Measurements from ENCODE around the gene FER.
"Not testable (repeated sequence)": the region's sequence is repeated elsewhere in the genome, so short reads cannot be mapped to it uniquely, and the experiment has no call there.

Gene FER

GRCh38 chr5:109027983-109028607 is 280.4 kb downstream of the FER start:
- no peak for DNase-seq (ENCODE audit: low read depth in 1 of 2, low spot score in 1 of 2)
- no peak for TF ChIP-seq JUND (IDR thresholded peaks at IDR 0.05; ENCODE audit: low read depth)
- in situ Hi-C loops (cut with HindIII; ENCODE audit: low pct_unique_long_range_greater_than_20kb, low sequenced_read_pairs), result no loop called here

DNA sequence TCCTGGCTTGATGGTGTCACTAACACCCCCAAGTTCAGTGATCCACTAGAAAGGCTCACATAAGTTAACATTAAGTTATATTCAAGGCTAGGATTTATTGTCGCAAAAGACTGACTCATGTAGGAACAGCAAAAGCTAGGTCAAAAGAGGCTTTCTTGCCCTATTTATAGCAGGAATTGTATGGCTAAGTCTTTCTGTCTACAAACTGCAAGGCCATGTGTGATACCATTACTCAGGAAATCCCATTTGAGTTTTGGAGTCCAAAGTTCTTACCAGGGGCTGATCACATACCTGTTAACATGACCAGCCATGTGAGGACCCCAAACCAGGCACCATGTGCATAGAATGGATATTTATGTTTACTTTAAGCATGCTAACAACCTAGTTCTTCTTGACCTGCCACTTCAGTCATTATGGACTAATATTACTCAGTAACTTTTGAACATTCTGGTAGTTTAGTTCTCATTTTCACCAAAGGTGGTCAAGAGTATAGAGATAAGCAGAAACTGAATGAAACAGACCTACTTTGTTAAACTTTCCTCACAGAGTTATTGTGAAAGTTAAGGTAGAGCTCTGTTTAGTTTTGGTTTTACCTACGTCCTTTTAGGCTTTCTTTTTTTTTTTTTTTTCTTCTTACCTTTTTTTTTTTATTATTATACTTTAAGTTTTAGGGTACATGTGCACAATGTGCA is 281.1 kb downstream of the FER start:
- in situ Hi-C loops (cut with HindIII; ENCODE audit: low pct_unique_long_range_greater_than_20kb, low sequenced_read_pairs), result no loop called here
- TF ChIP-seq JUND (IDR thresholded peaks at IDR 0.05; ENCODE audit: low read depth), result no peak
- no peak for DNase-seq (ENCODE audit: low read depth in 1 of 2, low spot score in 1 of 2)

DNA sequence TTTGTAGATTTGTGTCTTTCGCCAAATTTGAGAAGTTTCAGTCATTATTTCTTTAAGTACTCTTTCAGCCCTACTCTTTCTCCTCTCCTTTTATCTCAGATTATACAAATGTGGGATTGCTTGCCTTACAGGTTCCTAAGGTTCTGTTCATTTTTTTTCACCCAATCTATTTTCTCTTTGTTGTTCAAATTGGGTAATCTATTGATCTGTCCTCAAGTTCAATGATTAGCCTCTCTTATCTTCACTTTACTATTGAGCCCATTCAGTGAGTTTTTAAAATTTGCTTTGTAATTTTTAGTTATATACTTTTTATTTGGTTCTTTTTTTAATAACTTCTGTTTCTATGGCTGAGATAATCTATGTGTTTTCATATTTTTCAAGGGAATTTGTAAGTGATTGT is 282.1 kb downstream of the FER start:
- no peak for TF ChIP-seq JUND (IDR thresholded peaks at IDR 0.05; ENCODE audit: low read depth)
- in situ Hi-C loops (cut with HindIII; ENCODE audit: low pct_unique_long_range_greater_than_20kb, low sequenced_read_pairs), result no loop called here
- DNase-seq (ENCODE audit: low read depth in 1 of 2, low spot score in 1 of 2), result no peak

DNA sequence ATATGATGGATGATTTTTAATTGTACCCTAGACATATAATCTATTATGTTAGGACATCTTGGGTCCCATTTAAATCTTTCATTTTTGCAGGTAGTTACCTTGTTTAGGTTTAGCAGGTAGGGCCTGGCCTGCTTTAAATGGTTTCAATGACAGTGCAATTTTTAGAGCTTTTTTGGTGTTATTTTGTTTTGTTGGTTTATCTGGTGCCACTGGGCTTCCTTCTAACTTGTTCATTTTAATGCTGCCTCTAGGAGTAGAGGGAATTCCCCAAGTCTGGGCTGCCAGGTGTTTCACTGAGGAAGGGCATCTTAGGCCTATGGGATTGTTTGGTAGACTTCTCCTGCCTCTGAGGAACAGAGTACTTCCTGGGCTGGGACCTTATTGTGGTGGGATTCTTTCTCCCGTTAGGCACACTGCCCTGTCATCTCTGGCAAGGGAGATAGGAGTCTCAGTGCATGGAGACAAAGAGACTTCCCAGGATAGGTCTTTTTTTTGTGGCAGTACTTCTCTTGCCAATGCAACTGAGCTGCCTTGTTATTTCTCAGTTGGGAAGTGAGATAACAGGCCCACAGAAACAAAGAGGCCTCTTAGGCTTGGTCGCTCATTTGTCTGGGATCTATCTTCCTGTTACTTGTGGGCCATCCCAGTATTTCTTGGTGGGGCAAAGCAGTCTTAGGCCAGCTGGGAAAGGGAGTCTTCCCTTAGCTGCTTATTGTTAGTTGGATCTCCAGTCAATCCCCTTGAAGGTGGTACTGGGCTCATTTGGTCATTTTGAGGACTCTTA is 282.9 kb downstream of the FER start:
- no peak for DNase-seq (ENCODE audit: low read depth in 1 of 2, low spot score in 1 of 2)
- no peak for TF ChIP-seq JUND (IDR thresholded peaks at IDR 0.05; ENCODE audit: low read depth)
- in situ Hi-C loops (cut with HindIII; ENCODE audit: low pct_unique_long_range_greater_than_20kb, low sequenced_read_pairs), result no loop called here

GRCh38 chr5:109034306-109034705 is 286.6 kb downstream of the FER start:
- DNase-seq (ENCODE audit: low read depth in 1 of 2, low spot score in 1 of 2), result no peak
- in situ Hi-C loops (cut with HindIII; ENCODE audit: low pct_unique_long_range_greater_than_20kb, low sequenced_read_pairs), result no loop called here
- TF ChIP-seq JUND (IDR thresholded peaks at IDR 0.05; ENCODE audit: low read depth), result no peak

- DNase-seq (ENCODE audit: low read depth in 1 of 2, low spot score in 1 of 2), result no peak
- in situ Hi-C loops (cut with HindIII; ENCODE audit: low pct_unique_long_range_greater_than_20kb, low sequenced_read_pairs), result no loop called here
- no peak for TF ChIP-seq JUND (IDR thresholded peaks at IDR 0.05; ENCODE audit: low read depth)
Measured at GRCh38 chr5:109035436-109035835, 287.7 kb downstream of the FER start.

DNA sequence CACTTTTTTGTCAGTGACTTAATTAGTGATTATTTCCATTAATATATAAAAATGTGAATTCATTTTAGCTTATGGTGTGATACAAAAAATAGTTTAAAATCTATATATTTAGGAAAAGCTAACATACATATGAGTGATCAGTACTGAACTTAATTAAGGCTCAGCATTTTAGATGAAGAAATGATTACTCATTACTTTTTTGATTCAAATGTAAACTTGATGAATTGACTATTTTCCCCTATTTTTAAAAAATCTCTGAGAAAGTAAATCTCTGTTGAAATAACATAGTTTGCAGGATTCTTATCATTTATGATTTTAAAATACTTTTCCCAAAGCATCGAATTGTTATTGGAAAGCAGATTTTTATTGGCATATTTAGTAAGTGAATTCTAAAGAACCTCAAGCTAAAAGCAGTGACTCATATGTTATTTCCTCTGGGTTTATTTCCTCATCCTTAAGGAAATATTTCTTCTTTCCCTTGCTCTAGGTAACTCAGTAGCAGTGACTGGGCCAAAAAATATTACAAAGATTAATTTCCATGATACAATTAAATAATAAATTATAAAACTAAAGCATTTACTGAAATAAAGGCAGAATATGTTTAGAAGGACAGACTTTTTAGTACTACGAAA is 290.6 kb downstream of the FER start:
- in situ Hi-C loops (cut with HindIII; ENCODE audit: low pct_unique_long_range_greater_than_20kb, low sequenced_read_pairs), result no loop called here
- DNase-seq (ENCODE audit: low read depth in 1 of 2, low spot score in 1 of 2), result no peak
- TF ChIP-seq JUND (IDR thresholded peaks at IDR 0.05; ENCODE audit: low read depth), result no peak

DNA sequence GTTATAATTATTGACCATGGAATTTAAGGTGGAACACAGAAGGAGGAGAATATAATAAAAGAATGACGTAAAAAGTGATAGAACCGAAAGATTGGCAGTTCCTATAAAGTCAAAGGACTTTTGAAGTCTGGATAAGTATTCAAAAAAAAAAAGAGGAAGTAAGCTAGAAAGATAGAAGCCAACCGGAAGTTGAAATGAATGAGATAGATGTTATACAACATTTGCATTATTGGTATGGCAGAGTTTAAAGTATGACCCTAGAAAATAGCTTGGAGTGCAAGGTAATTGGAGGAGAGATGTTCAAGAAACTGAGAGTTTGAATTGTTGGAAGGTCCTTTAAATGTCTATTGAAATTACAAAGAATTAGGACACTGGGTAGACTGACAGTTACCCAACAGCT is 293.6 kb downstream of the FER start:
- no peak for DNase-seq (ENCODE audit: low read depth in 1 of 2, low spot score in 1 of 2)
- in situ Hi-C loops (cut with HindIII; ENCODE audit: low pct_unique_long_range_greater_than_20kb, low sequenced_read_pairs), result no loop called here
- TF ChIP-seq JUND (IDR thresholded peaks at IDR 0.05; ENCODE audit: low read depth), result no peak

DNA sequence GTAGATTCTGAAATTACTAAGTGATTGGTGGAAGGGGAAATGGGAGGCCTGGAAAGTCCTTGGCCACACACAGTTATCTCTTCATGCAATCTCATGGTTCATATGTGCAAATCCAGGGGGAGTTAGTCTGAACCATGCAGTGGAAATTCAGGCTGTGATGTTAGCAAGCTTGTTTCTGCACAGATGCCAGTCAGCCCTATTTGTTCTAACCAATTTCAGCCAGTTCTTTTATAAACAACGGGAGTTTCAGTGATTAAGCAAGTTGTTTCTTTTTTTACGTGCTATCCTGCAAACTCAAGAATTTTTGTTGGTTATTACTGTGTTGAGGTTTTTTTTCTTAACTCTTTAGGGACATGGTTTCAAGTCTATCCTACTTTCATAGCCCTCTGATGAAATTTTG is 298.0 kb downstream of the FER start:
- TF ChIP-seq JUND (IDR thresholded peaks at IDR 0.05; ENCODE audit: low read depth), result no peak
- in situ Hi-C loops (cut with HindIII; ENCODE audit: low pct_unique_long_range_greater_than_20kb, low sequenced_read_pairs), result no loop called here
- no peak for DNase-seq (ENCODE audit: low read depth in 1 of 2, low spot score in 1 of 2)

- TF ChIP-seq JUND (IDR thresholded peaks at IDR 0.05; ENCODE audit: low read depth), result no peak
- no peak for DNase-seq (ENCODE audit: low read depth in 1 of 2, low spot score in 1 of 2)
- in situ Hi-C loops (cut with HindIII; ENCODE audit: low pct_unique_long_range_greater_than_20kb, low sequenced_read_pairs), result no loop called here
Measured at GRCh38 chr5:109049565-109049964, 301.9 kb downstream of the FER start.

DNA sequence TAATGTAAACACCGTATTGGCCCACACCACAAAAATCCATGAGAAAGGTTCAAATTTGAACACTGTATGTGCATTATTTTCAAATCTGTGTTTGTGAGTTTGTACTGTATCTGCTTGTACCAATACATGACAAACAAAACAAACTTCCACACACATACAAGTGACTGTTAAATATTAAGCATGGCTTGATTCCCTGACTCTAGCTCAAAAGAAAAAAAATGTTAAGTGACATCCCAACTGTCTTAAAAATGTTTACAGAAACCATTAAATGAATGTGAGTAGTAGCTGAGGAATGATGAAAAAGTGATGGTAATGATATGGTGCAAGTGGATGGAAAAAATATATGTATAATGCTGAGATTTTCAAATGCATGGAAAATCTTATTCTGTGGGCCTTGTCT is 302.6 kb downstream of the FER start:
- in situ Hi-C loops (cut with HindIII; ENCODE audit: low pct_unique_long_range_greater_than_20kb, low sequenced_read_pairs); DNase-seq (ENCODE audit: low read depth in 1 of 2, low spot score in 1 of 2): not testable (repeated sequence)

GRCh38 chr5:109052216-109052615 is 304.5 kb downstream of the FER start:
- in situ Hi-C loops (cut with HindIII; ENCODE audit: low pct_unique_long_range_greater_than_20kb, low sequenced_read_pairs); DNase-seq (ENCODE audit: low read depth in 1 of 2, low spot score in 1 of 2): not testable (repeated sequence)

DNA sequence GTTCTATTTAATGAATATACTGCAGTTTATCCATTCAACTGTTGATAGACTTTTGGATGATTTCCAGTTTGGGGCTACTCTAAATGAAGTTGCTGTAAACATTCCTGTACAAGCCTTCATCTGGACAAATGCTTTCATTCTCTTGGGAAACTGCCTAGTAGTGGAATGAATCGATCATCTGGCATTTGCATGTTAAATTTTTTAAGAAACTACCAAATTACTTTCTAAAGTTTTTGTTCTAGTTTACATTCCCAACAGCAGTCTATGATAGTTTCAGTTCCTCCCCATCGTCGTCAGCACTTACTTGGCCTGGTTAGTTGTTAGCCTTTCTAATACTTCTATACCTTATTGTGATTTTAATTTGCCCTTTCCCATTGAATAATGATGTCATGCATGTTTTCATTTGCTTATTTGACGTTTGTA is 306.3 kb downstream of the FER start:
- no peak for DNase-seq (ENCODE audit: low read depth in 1 of 2, low spot score in 1 of 2)
- in situ Hi-C loops (cut with HindIII; ENCODE audit: low pct_unique_long_range_greater_than_20kb, low sequenced_read_pairs), result no loop called here
- no peak for TF ChIP-seq JUND (IDR thresholded peaks at IDR 0.05; ENCODE audit: low read depth)
